ENCODE results near the gene MPC1L. TPM values are rescaled to one million over a fixed set of nuclear protein-coding genes. Genes with fewer than 3 reads are reported as not detected.

Gene MPC1L
- total RNA-seq, 2 experiments from 2014 or later, result not detected

DNA sequence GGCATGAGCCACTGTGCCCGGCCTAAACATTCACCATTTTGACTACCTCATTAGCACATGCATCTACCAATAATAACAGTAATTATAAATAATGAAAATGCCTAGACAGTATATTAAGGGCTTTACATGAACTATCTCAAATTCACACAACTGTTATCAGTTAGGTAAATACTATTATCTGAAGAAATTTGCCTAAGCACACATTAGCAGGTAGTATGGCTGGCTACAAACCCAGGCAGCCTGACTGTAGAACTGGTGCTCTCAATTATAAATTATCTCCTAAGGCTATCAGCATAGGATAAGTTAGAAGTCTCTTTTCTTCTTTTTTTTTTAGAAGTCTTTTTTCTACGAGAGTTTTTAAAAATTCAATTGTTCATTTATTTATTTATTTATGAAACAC lies 38.3 kb downstream of the MPC1L start:
- intact Hi-C loops (cut with DNase I, micrococcal nuclease), result no loop called here
- H3K27ac Mint-ChIP-seq, result no peak overlapping the region
- DNase-seq, result no peak
- ATAC-seq, result no peak
- H3K4me1 Mint-ChIP-seq, result no peaks in the 10 kb centered on the region
- H3K9me3 Mint-ChIP-seq (ENCODE audit: low read depth), result no peaks in the 10 kb centered on the region
- no peaks in the 10 kb centered on the region for H3K27me3 Mint-ChIP-seq
- POLR2A ChIA-PET, result no interaction called here
- no peak overlapping the region for H3K4me3 Mint-ChIP-seq
- CTCF ChIA-PET, result interaction anchor here (0.6 to 1.3 kb wide), 2 partner anchors 9 to 30 kb away, joined by 3 to 4 read pairs; no protein-coding TSS in a partner anchor
- peaks cover 10% of the 10 kb centered on the region for H3K36me3 Mint-ChIP-seq (ENCODE audit: low read depth)

- Mint-ChIP-seq H3K4me1 (no peaks in the 10 kb centered on the region), H3K36me3 (ENCODE audit: low read depth) (peaks cover 18% of the 10 kb centered on the region), H3K27ac (no peak overlapping the region), H3K9me3 (ENCODE audit: low read depth) (no peaks in the 10 kb centered on the region), H3K4me3 (no peak overlapping the region), H3K27me3 (no peaks in the 10 kb centered on the region)
- ChIA-PET POLR2A (no interaction called here), CTCF (interaction anchor here (0.6 kb wide), 1 partner anchor 9 kb away, joined by 6 read pairs; no protein-coding TSS in a partner anchor)
- no peak for ATAC-seq
- DNase-seq, result no peak
- intact Hi-C loops (cut with DNase I, micrococcal nuclease), result no loop called here
Measured at GRCh38 chrX:40663078-40663740, 40.0 kb downstream of the MPC1L start.

DNA sequence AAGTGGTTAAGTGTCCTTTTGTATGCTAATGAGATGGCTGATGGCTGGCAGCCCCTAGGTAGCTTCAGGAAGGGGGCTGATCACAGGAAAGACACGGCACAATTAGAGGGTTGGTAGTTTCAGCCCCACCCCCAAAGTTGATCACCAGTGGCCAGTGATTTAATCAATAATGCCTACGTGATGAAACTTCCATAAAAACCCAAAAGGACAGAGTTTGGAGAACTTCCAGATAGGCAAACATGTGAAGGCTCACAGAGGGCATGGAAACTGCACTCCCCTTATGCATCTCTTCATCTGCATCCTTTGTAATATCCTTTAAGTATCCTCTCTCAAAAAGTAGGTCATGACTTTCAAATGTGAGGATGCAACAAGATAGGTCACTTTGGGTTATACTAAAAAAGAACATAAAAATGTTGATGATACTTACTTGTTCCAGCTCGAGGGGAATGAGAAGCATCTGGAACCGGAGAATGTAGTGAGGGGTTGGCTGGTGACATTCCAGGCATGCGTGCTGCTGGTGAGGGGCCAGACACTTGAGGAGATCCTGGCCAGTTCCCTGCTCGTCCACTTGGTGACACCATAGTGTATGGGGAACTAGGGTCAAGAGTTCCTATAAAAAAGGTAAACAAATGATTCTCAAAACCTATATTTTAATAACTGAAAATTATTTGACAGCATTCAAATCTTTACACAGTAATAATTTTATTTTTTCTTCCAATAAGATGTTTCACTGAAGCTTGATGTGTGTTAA lies 40.8 kb downstream of the MPC1L start:
- ATAC-seq (no peak), DNase-seq (no peak)
- no peaks in the 10 kb centered on the region for H3K4me1 Mint-ChIP-seq
- no peak overlapping the region for H3K27ac Mint-ChIP-seq
- peaks cover 18% of the 10 kb centered on the region for H3K36me3 Mint-ChIP-seq (ENCODE audit: low read depth)
- POLR2A ChIA-PET, result no interaction called here
- CTCF ChIA-PET, result interaction anchor here (0.6 to 0.7 kb wide), 2 partner anchors 8 to 9 kb away, joined by 4 to 6 read pairs; no protein-coding TSS in a partner anchor
- no peak overlapping the region for H3K4me3 Mint-ChIP-seq
- no peaks in the 10 kb centered on the region for H3K9me3 Mint-ChIP-seq (ENCODE audit: low read depth)
- intact Hi-C loops (cut with DNase I, micrococcal nuclease), result no loop called here
- H3K27me3 Mint-ChIP-seq, result no peaks in the 10 kb centered on the region

DNA sequence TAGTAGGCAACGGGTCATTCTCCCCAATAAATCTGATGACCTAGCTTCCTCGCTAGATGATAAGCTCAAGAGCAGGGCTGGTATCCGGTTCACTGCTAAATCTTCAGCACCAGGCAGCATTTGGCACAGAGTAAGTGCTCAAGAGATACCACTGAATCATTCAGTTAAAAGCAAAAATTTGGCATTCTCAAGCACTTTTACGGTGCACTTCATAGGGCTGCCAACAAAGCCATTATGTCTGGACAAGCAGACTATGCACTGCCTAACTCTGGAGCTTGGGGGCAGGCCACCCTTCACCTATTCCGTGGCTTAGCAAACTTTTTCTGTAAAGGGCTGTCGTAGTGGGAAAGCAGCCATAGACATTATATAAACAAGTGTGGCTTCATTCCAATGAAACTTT lies 47.9 kb downstream of the MPC1L start:
- ChIA-PET POLR2A (no interaction called here), CTCF (no interaction called here)
- H3K27me3 Mint-ChIP-seq, result no peaks in the 10 kb centered on the region
- H3K27ac Mint-ChIP-seq, result no peak overlapping the region
- DNase-seq (no peak), ATAC-seq (no peak)
- H3K9me3 Mint-ChIP-seq (ENCODE audit: low read depth), result no peaks in the 10 kb centered on the region
- H3K36me3 Mint-ChIP-seq (ENCODE audit: low read depth), result peaks cover 20% of the 10 kb centered on the region
- no peak overlapping the region for H3K4me3 Mint-ChIP-seq
- intact Hi-C loops (cut with DNase I, micrococcal nuclease), result no loop called here
- no peaks in the 10 kb centered on the region for H3K4me1 Mint-ChIP-seq

Other genes with a start within 250 kb of the MPC1L start
- gene ATP6AP2, start 42.5 kb upstream of the MPC1L start, total RNA-seq, result 10 to 100 TPM; 39.9 to 52.2 TPM
- 10 to 100 TPM; 15.8 to 20.5 TPM for gene CXorf38, start 24.1 kb downstream of the MPC1L start, total RNA-seq
- 10 to 100 TPM; 51.0 to 60.1 TPM for gene MED14, start 112.1 kb downstream of the MPC1L start, total RNA-seq

All from activated CD4-positive, alpha-beta T cell treated with anti-CD3 and anti-CD28 coated beads for 36 hours (primary cell).